Activated CD4-positive, alpha-beta memory T cell treated with anti-CD3 and anti-CD28 coated beads, Interleukin-2, amount 10 ng/mL, durations not matched to agents 7 days and 5 days (primary cell): Measurements from ENCODE around the gene NKAIN2. TPM values are rescaled to one million over a fixed set of nuclear protein-coding genes. Genes with fewer than 3 reads are reported as not detected.

Experiments used
- CTCF ChIA-PET: fragments of 350-600 bp; sonication (Branson Sonifier 250); formaldehyde crosslinking; loops from one replicate; lab custom pipeline; 2021; ENCODE audit warnings: antibody characterized with exemption, inconsistent platforms; lab: Charles Lee
- POLR2A ChIA-PET: fragments of 350-600 bp; sonication (Branson Sonifier 250); formaldehyde crosslinking; loops from one replicate; lab custom pipeline; 2021; ENCODE audit warnings: antibody characterized with exemption; lab: Charles Lee
- DNase-seq: peaks from one replicate; pipeline ENCODE4 v3.0.0-alpha.2; 2020
- H3K27ac Mint-ChIP-seq: one replicate; pipeline ENCODE4 v1.8.0; 2021; ENCODE audit warnings: mild to moderate bottlenecking, mixed read lengths
- H3K27me3 Mint-ChIP-seq: one replicate; pipeline ENCODE4 v1.8.0; 2021; ENCODE audit warnings: mixed read lengths
- H3K36me3 Mint-ChIP-seq: one replicate; pipeline ENCODE4 v1.8.0; 2021; ENCODE audit warnings: low read depth, mixed read lengths
- H3K4me1 Mint-ChIP-seq: one replicate; pipeline ENCODE4 v1.8.0; 2021; ENCODE audit warnings: mixed read lengths
- H3K4me3 Mint-ChIP-seq: one replicate; pipeline ENCODE4 v1.8.0; 2021; ENCODE audit warnings: mild to moderate bottlenecking, mixed read lengths
- H3K9me3 Mint-ChIP-seq: one replicate; pipeline ENCODE4 v1.8.0; 2021; ENCODE audit warnings: mixed read lengths
- total RNA-seq, 2 experiments: library from RNA; stranded (reverse); gene quantifications; one replicate each; pipeline ENCODE4 v1.2.3, GENCODE V29; 2021

The NKAIN2 gene
- total RNA-seq, 2 experiments from 2014 or later = not detected

- CTCF ChIA-PET = no interaction called here
Measured at GRCh38 chr6:123873974-123874373, 70.3 kb downstream of the NKAIN2 start.

GRCh38 chr6:123875784-123876183, 72.1 kb downstream of the NKAIN2 start:
- H3K27ac Mint-ChIP-seq = no peak overlapping the region
- POLR2A ChIA-PET = no interaction called here

More at GRCh38 chr6:123873974-123874373, 70.3 kb downstream of the NKAIN2 start:
- H3K9me3 Mint-ChIP-seq = peaks cover 3% of the 10 kb centered on the region
- no peaks in the 10 kb centered on the region for H3K4me1 Mint-ChIP-seq
- H3K27me3 Mint-ChIP-seq = no peaks in the 10 kb centered on the region
- H3K4me3 Mint-ChIP-seq = no peak overlapping the region
- no peak overlapping the region for H3K27ac Mint-ChIP-seq
- POLR2A ChIA-PET = no interaction called here
- no peaks in the 10 kb centered on the region for H3K36me3 Mint-ChIP-seq
- no peak for DNase-seq

GRCh38 chr6:123879749-123880148, 76.1 kb downstream of the NKAIN2 start:
- Mint-ChIP-seq H3K4me1 (no peaks in the 10 kb centered on the region), H3K9me3 (peaks cover 2% of the 10 kb centered on the region), H3K27me3 (no peaks in the 10 kb centered on the region), H3K27ac (no peak overlapping the region), H3K36me3 (no peaks in the 10 kb centered on the region), H3K4me3 (no peak overlapping the region)
- ChIA-PET POLR2A (no interaction called here), CTCF (no interaction called here)
- DNase-seq = no peak

More at GRCh38 chr6:123875784-123876183, 72.1 kb downstream of the NKAIN2 start:
- H3K4me3 Mint-ChIP-seq = no peak overlapping the region
- no peaks in the 10 kb centered on the region for H3K36me3 Mint-ChIP-seq
- H3K27me3 Mint-ChIP-seq = no peaks in the 10 kb centered on the region
- H3K4me1 Mint-ChIP-seq = no peaks in the 10 kb centered on the region
- no peak for DNase-seq
- CTCF ChIA-PET = no interaction called here
- H3K9me3 Mint-ChIP-seq = peaks cover 3% of the 10 kb centered on the region

GRCh38 chr6:123888771-123889513, 85.3 kb downstream of the NKAIN2 start:
- DNase-seq = no peak
- Mint-ChIP-seq H3K27ac (no peak overlapping the region), H3K4me3 (no peak overlapping the region), H3K9me3 (no peaks in the 10 kb centered on the region), H3K27me3 (no peaks in the 10 kb centered on the region), H3K4me1 (no peaks in the 10 kb centered on the region), H3K36me3 (no peaks in the 10 kb centered on the region)
- CTCF ChIA-PET = no interaction called here
- POLR2A ChIA-PET = no interaction called here

- ChIA-PET POLR2A (no interaction called here), CTCF (no interaction called here)
- Mint-ChIP-seq H3K4me1 (no peaks in the 10 kb centered on the region), H3K9me3 (no peaks in the 10 kb centered on the region), H3K4me3 (no peak overlapping the region), H3K36me3 (no peaks in the 10 kb centered on the region), H3K27ac (no peak overlapping the region), H3K27me3 (no peaks in the 10 kb centered on the region)
- DNase-seq = no peak
Measured at GRCh38 chr6:123895346-123895745, 91.7 kb downstream of the NKAIN2 start.

- ChIA-PET CTCF (no interaction called here), POLR2A (no interaction called here)
- Mint-ChIP-seq H3K9me3 (no peaks in the 10 kb centered on the region), H3K27me3 (no peaks in the 10 kb centered on the region), H3K4me1 (no peaks in the 10 kb centered on the region), H3K27ac (no peak overlapping the region), H3K36me3 (no peaks in the 10 kb centered on the region), H3K4me3 (no peak overlapping the region)
- DNase-seq = no peak
Measured at GRCh38 chr6:123895806-123896205, 92.1 kb downstream of the NKAIN2 start.

GRCh38 chr6:123896869-123897268, 93.2 kb downstream of the NKAIN2 start:
- Mint-ChIP-seq H3K9me3 (peaks cover under 1% of the 10 kb centered on the region), H3K4me1 (no peaks in the 10 kb centered on the region), H3K27me3 (no peaks in the 10 kb centered on the region), H3K36me3 (no peaks in the 10 kb centered on the region), H3K27ac (no peak overlapping the region), H3K4me3 (no peak overlapping the region)
- no peak for DNase-seq
- ChIA-PET POLR2A (no interaction called here), CTCF (no interaction called here)

GRCh38 chr6:123897965-123898364, 94.3 kb downstream of the NKAIN2 start:
- Mint-ChIP-seq H3K27me3 (no peaks in the 10 kb centered on the region), H3K27ac (no peak overlapping the region), H3K9me3 (peaks cover 3% of the 10 kb centered on the region), H3K4me1 (no peaks in the 10 kb centered on the region), H3K4me3 (no peak overlapping the region), H3K36me3 (no peaks in the 10 kb centered on the region)
- DNase-seq = no peak
- ChIA-PET POLR2A (no interaction called here), CTCF (no interaction called here)

- H3K4me1 Mint-ChIP-seq = no peaks in the 10 kb centered on the region
- ChIA-PET CTCF (no interaction called here), POLR2A (no interaction called here)
- H3K9me3 Mint-ChIP-seq = peaks cover 3% of the 10 kb centered on the region
- DNase-seq = no peak
- H3K36me3 Mint-ChIP-seq = no peaks in the 10 kb centered on the region
- no peak overlapping the region for H3K27ac Mint-ChIP-seq
- H3K4me3 Mint-ChIP-seq = no peak overlapping the region
- H3K27me3 Mint-ChIP-seq = no peaks in the 10 kb centered on the region
Measured at GRCh38 chr6:123898665-123899064, 95.0 kb downstream of the NKAIN2 start.

- H3K36me3 Mint-ChIP-seq = no peaks in the 10 kb centered on the region
- ChIA-PET POLR2A (no interaction called here), CTCF (no interaction called here)
- H3K9me3 Mint-ChIP-seq = peaks cover 3% of the 10 kb centered on the region
- no peak for DNase-seq
- H3K4me3 Mint-ChIP-seq = no peak overlapping the region
- H3K4me1 Mint-ChIP-seq = no peaks in the 10 kb centered on the region
- no peak overlapping the region for H3K27ac Mint-ChIP-seq
- H3K27me3 Mint-ChIP-seq = no peaks in the 10 kb centered on the region
Measured at GRCh38 chr6:123899745-123900144, 96.1 kb downstream of the NKAIN2 start.

- peaks cover 3% of the 10 kb centered on the region for H3K9me3 Mint-ChIP-seq
- ChIA-PET CTCF (no interaction called here), POLR2A (no interaction called here)
- no peak overlapping the region for H3K4me3 Mint-ChIP-seq
- H3K4me1 Mint-ChIP-seq = no peaks in the 10 kb centered on the region
- no peaks in the 10 kb centered on the region for H3K36me3 Mint-ChIP-seq
- no peaks in the 10 kb centered on the region for H3K27me3 Mint-ChIP-seq
- no peak for DNase-seq
- no peak overlapping the region for H3K27ac Mint-ChIP-seq
Measured at GRCh38 chr6:123901436-123901835, 97.8 kb downstream of the NKAIN2 start.

GRCh38 chr6:123902738-123903313, 99.2 kb downstream of the NKAIN2 start:
- CTCF ChIA-PET = no interaction called here
- H3K4me1 Mint-ChIP-seq = no peaks in the 10 kb centered on the region

GRCh38 chr6:123904228-123904627, 100.6 kb downstream of the NKAIN2 start:
- DNase-seq = no peak
- no peaks in the 10 kb centered on the region for H3K4me1 Mint-ChIP-seq
- H3K9me3 Mint-ChIP-seq = peaks cover 3% of the 10 kb centered on the region
- H3K36me3 Mint-ChIP-seq = no peaks in the 10 kb centered on the region
- no peak overlapping the region for H3K27ac Mint-ChIP-seq
- no peak overlapping the region for H3K4me3 Mint-ChIP-seq
- H3K27me3 Mint-ChIP-seq = no peaks in the 10 kb centered on the region
- ChIA-PET POLR2A (no interaction called here), CTCF (no interaction called here)

More at GRCh38 chr6:123902738-123903313, 99.2 kb downstream of the NKAIN2 start:
- no peak overlapping the region for H3K4me3 Mint-ChIP-seq
- H3K36me3 Mint-ChIP-seq = no peaks in the 10 kb centered on the region
- peaks cover 3% of the 10 kb centered on the region for H3K9me3 Mint-ChIP-seq
- no peak for DNase-seq
- H3K27me3 Mint-ChIP-seq = no peaks in the 10 kb centered on the region
- POLR2A ChIA-PET = no interaction called here
- H3K27ac Mint-ChIP-seq = no peak overlapping the region

GRCh38 chr6:123908797-123909196, 105.1 kb downstream of the NKAIN2 start:
- Mint-ChIP-seq H3K27ac (no peak overlapping the region), H3K36me3 (no peaks in the 10 kb centered on the region), H3K27me3 (no peaks in the 10 kb centered on the region), H3K4me1 (no peaks in the 10 kb centered on the region), H3K9me3 (no peaks in the 10 kb centered on the region), H3K4me3 (no peak overlapping the region)
- ChIA-PET POLR2A (no interaction called here), CTCF (no interaction called here)
- DNase-seq = no peak
